SK-N-SH treated with all-trans-retinoic acid at 6 μM for 48 hours (cell line): ENCODE data around the gene PRM3.

Source experiments
- CREB5 ChIP-seq: fragments of 250-450 bp; sonication (Bioruptor Pico); IDR thresholded peaks from 2 replicates; pipeline ENCODE4 v1.5.1; 2020; ENCODE audit warnings: low read depth, mild to moderate bottlenecking, moderate library complexity
- CSRNP3 ChIP-seq: fragments of 250-450 bp; sonication (Bioruptor Pico); IDR thresholded peaks from 2 replicates; pipeline ENCODE4 v1.5.1; 2021; ENCODE audit warnings: mild to moderate bottlenecking, moderate library complexity
- GLIS3 ChIP-seq: fragments of 250-450 bp; sonication (Bioruptor Pico); IDR thresholded peaks from 2 replicates; pipeline ENCODE4 v1.5.0; 2020; ENCODE audit warnings: mild to moderate bottlenecking, moderate library complexity
- ISL1 ChIP-seq: fragments of 250-450 bp; sonication (Bioruptor Pico); IDR thresholded peaks from 2 replicates; pipeline ENCODE4 v2.1.2; 2022; ENCODE audit warnings: mild to moderate bottlenecking, moderate library complexity
- OSR1 ChIP-seq: fragments of 250-450 bp; sonication (Bioruptor Pico); IDR thresholded peaks from 2 replicates; pipeline ENCODE4 v1.8.0; 2022; ENCODE audit warnings: moderate library complexity, mild to moderate bottlenecking, inconsistent platforms
- PATZ1 ChIP-seq: fragments of 250-450 bp; sonication (Bioruptor Pico); IDR thresholded peaks from 2 replicates; pipeline ENCODE4 v1.8.0; 2020; ENCODE audit warnings: mild to moderate bottlenecking, moderate library complexity, borderline replicate concordance
- POU6F1 ChIP-seq: fragments of 250-450 bp; sonication (Bioruptor Pico); IDR thresholded peaks from 2 replicates; pipeline ENCODE4 v1.8.0; 2021; ENCODE audit warnings: low read depth, mild to moderate bottlenecking, moderate library complexity, borderline replicate concordance
- PPARA ChIP-seq: fragments of 250-450 bp; sonication (Bioruptor Pico); IDR thresholded peaks from 2 replicates; pipeline ENCODE4 v1.5.0; 2020; ENCODE audit warnings: mild to moderate bottlenecking, borderline replicate concordance
- TCF4 ChIP-seq: fragments of 250-450 bp; sonication (Bioruptor Pico); IDR thresholded peaks from 2 replicates; pipeline ENCODE4 v1.8.0; 2021; ENCODE audit warnings: mild to moderate bottlenecking, moderate library complexity, borderline replicate concordance
- TOX ChIP-seq: fragments of 250-450 bp; sonication (Bioruptor Pico); IDR thresholded peaks from 2 replicates; pipeline ENCODE4 v1.8.0; 2021; ENCODE audit warnings: mild to moderate bottlenecking, moderate library complexity, borderline replicate concordance
- ZC3H10 ChIP-seq: fragments of 250-450 bp; sonication (Bioruptor Pico); IDR thresholded peaks from 2 replicates; pipeline ENCODE4 v1.5.1; 2021; ENCODE audit warnings: mild to moderate bottlenecking, moderate library complexity
- ZNF70 ChIP-seq: fragments of 450-650 bp; formaldehyde crosslinking; IDR thresholded peaks from 2 replicates; pipeline ENCODE4 v1.5.0; 2020; ENCODE audit warnings: mild to moderate bottlenecking, moderate library complexity
- ZNF8 ChIP-seq: fragments of 450-650 bp; formaldehyde crosslinking; IDR thresholded peaks from 2 replicates; pipeline ENCODE4 v1.5.0; 2020; ENCODE audit warnings: mild to moderate bottlenecking, moderate library complexity

GRCh38 chr16:11250091-11250785 lies 23.2 kb downstream of the PRM3 start:
- TF ChIP-seq CSRNP3 (no peak), CREB5 (CRISPR knock-in tag) (no peak), POU6F1 (CRISPR knock-in tag) (no peak), TCF4 (CRISPR knock-in tag) (no peak), ZNF8 (CRISPR knock-in tag) (no peak), PPARA (CRISPR knock-in tag) (no peak), PATZ1 (no peak), ZC3H10 (CRISPR knock-in tag) (no peak), ZNF70 (no peak), TOX (no peak), ISL1 (no peak), GLIS3 (CRISPR knock-in tag) (no peak), OSR1 (no peak)
